ENCODE data around the gene CAMK1G.

CAMK1G gene

DNA sequence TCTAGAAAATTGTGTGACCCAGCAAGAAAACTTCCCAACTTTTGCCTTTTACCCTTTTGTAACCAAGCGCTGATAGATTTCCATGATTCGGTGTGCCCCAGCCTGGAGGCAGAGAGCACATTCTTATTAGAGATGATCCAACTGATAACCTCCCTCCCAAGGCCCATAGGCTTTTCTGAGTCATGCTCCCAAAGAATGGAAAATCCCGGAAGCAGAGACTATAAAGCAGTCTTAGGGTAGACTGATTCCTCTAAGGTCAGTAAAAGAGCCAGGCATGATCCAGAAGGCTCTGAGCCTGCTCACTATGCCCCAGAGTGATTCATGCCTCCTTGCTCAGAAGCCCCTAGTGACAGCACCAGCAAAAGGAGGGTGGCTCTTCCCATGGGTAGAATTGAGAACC is 4.3 kb downstream of the CAMK1G start:
- no peak overlapping the region for H3K4me2 ChIP-seq (ENCODE audit: low read depth, low read length, poor library complexity, severe bottlenecking)
- no peak overlapping the region for H3K9ac ChIP-seq (ENCODE audit: low read length)
- H3K9me3 ChIP-seq (ENCODE audit: insufficient read depth, low read length) = no peaks in the 10 kb centered on the region
- H3K4me3 ChIP-seq (ENCODE audit: insufficient read depth, low read length, poor library complexity, severe bottlenecking) = no peak overlapping the region
- no peak overlapping the region for H2AFZ ChIP-seq (ENCODE audit: low read depth, low read length, severe bottlenecking)
- H3K79me2 ChIP-seq (ENCODE audit: insufficient read depth, low read length) = no peaks in the 10 kb centered on the region
- H4K20me1 ChIP-seq (ENCODE audit: low read depth, low read length) = no peaks in the 10 kb centered on the region
- no peaks in the 10 kb centered on the region for H3K27me3 ChIP-seq (ENCODE audit: low read length)
- no peaks in the 10 kb centered on the region for H3K9me2 ChIP-seq (replicated peaks; ENCODE audit: insufficient read depth, low read length)
- H3K36me3 ChIP-seq (ENCODE audit: low read length) = no peaks in the 10 kb centered on the region
- no peaks in the 10 kb centered on the region for H3F3A ChIP-seq (ENCODE audit: insufficient read depth)
- no peak overlapping the region for H3K27ac ChIP-seq (ENCODE audit: low read depth, low read length)
- TF ChIP-seq EZH2phosphoT487 (conservative IDR thresholded peaks at IDR 0.05; ENCODE audit: low read length) = no peak
- TF ChIP-seq, protein P1, sequence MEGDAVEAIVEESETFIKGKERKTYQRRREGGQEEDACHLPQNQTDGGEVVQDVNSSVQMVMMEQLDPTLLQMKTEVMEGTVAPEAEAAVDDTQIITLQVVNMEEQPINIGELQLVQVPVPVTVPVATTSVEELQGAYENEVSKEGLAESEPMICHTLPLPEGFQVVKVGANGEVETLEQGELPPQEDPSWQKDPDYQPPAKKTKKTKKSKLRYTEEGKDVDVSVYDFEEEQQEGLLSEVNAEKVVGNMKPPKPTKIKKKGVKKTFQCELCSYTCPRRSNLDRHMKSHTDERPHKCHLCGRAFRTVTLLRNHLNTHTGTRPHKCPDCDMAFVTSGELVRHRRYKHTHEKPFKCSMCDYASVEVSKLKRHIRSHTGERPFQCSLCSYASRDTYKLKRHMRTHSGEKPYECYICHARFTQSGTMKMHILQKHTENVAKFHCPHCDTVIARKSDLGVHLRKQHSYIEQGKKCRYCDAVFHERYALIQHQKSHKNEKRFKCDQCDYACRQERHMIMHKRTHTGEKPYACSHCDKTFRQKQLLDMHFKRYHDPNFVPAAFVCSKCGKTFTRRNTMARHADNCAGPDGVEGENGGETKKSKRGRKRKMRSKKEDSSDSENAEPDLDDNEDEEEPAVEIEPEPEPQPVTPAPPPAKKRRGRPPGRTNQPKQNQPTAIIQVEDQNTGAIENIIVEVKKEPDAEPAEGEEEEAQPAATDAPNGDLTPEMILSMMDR (IDR thresholded peaks at IDR 0.05; ENCODE audit: insufficient read depth, low read length, poor library complexity, severe bottlenecking) = no peak

DNA sequence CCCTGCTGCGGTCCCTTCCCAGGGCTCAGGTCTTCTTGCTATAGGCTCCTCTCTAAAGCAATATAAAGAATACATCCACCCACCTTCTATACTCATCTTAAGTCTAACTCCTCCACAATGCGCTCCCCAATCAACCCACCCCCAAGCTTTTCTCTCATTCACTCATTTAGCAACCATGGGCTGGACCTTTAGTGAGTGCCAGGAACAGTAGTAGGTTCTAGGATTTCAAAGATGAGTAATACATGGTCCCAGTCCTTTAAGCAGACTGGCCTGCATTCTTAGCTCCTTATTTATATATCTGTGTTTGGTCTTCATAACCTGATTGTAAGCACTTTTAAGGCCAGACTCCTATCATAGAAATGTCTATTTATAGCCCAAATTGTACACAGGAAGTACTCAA is 5.9 kb downstream of the CAMK1G start:
- no peak overlapping the region for H3K9ac ChIP-seq (ENCODE audit: low read length)
- no peaks in the 10 kb centered on the region for H3F3A ChIP-seq (ENCODE audit: insufficient read depth)
- no peak overlapping the region for H3K4me3 ChIP-seq (ENCODE audit: insufficient read depth, low read length, poor library complexity, severe bottlenecking)
- H4K20me1 ChIP-seq (ENCODE audit: low read depth, low read length) = no peaks in the 10 kb centered on the region
- H3K27me3 ChIP-seq (ENCODE audit: low read length) = no peaks in the 10 kb centered on the region
- no peaks in the 10 kb centered on the region for H3K9me2 ChIP-seq (replicated peaks; ENCODE audit: insufficient read depth, low read length)
- no peaks in the 10 kb centered on the region for H3K79me2 ChIP-seq (ENCODE audit: insufficient read depth, low read length)
- H3K4me2 ChIP-seq (ENCODE audit: low read depth, low read length, poor library complexity, severe bottlenecking) = no peak overlapping the region
- no peak overlapping the region for H2AFZ ChIP-seq (ENCODE audit: low read depth, low read length, severe bottlenecking)
- TF ChIP-seq, protein P1 (IDR thresholded peaks at IDR 0.05; ENCODE audit: insufficient read depth, low read length, poor library complexity, severe bottlenecking) = no peak
- no peak for TF ChIP-seq EZH2phosphoT487 (conservative IDR thresholded peaks at IDR 0.05; ENCODE audit: low read length)
- H3K27ac ChIP-seq (ENCODE audit: low read depth, low read length) = no peak overlapping the region
- H3K36me3 ChIP-seq (ENCODE audit: low read length) = no peaks in the 10 kb centered on the region
- H3K9me3 ChIP-seq (ENCODE audit: insufficient read depth, low read length) = no peaks in the 10 kb centered on the region

DNA sequence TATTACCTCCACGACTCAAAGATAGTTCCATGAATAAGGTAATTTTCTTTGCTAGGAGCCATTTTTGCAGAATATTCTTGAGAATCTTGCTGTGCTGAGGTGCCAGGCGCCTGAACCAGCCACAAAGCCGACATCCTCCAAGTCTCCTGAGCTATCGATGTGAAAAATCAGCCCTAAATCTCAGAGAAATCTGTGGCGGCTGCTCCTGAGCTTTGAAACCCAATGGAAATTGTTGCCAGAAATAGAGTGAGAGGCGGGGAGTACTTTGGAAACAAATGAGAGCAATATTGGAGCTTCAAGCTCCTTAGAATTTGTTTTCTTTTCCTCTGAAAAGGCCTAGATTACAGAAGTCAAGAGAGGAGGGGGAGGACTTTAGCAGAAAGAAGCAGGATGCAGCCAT is 6.3 kb downstream of the CAMK1G start:
- Histone ChIP-seq H2AFZ (ENCODE audit: low read depth, low read length, severe bottlenecking) (no peak overlapping the region), H3K9me2 (replicated peaks; ENCODE audit: insufficient read depth, low read length) (no peaks in the 10 kb centered on the region), H3K9me3 (ENCODE audit: insufficient read depth, low read length) (no peaks in the 10 kb centered on the region), H3K27me3 (ENCODE audit: low read length) (no peaks in the 10 kb centered on the region), H4K20me1 (ENCODE audit: low read depth, low read length) (no peaks in the 10 kb centered on the region), H3K27ac (ENCODE audit: low read depth, low read length) (no peak overlapping the region), H3K36me3 (ENCODE audit: low read length) (no peaks in the 10 kb centered on the region), H3K9ac (ENCODE audit: low read length) (no peak overlapping the region), H3K4me3 (ENCODE audit: insufficient read depth, low read length, poor library complexity, severe bottlenecking) (no peak overlapping the region), H3K4me2 (ENCODE audit: low read depth, low read length, poor library complexity, severe bottlenecking) (no peak overlapping the region), H3K79me2 (ENCODE audit: insufficient read depth, low read length) (no peaks in the 10 kb centered on the region), H3F3A (ENCODE audit: insufficient read depth) (no peaks in the 10 kb centered on the region)
- no peak for TF ChIP-seq EZH2phosphoT487 (conservative IDR thresholded peaks at IDR 0.05; ENCODE audit: low read length)
- TF ChIP-seq, protein P1 (IDR thresholded peaks at IDR 0.05; ENCODE audit: insufficient read depth, low read length, poor library complexity, severe bottlenecking) = no peak
